Keratinocyte (primary cell): ENCODE results near the gene MRGPRX3. TPM values are rescaled to one million over a fixed set of nuclear protein-coding genes. Genes with fewer than 3 reads are reported as not detected.

Experiments used
- DNase-seq: peaks from one replicate; pipeline ENCODE4 v3.0.0-alpha.2; 2011; ENCODE audit warnings: low read depth, missing footprints, low spot score
- FAIRE-seq: peaks from 2 replicates; lab custom pipeline; 2011; peaks lifted over from hg19 to GRCh38; lab: Jason Lieb, UNC
- H2AFZ ChIP-seq: 2 replicates; pipeline ENCODE4 v1.6.0; 2012; ENCODE audit warnings: low read length, control low read depth, inconsistent platforms; ENCODE audit not compliant: control insufficient read depth
- H3K27ac ChIP-seq: 2 replicates; pipeline ENCODE4 v1.5.1; 2011; ENCODE audit warnings: low read length; ENCODE audit not compliant: control insufficient read depth, insufficient read depth
- H3K27me3 ChIP-seq: 3 replicates; pipeline ENCODE4 v1.6.0; 2011; ENCODE audit warnings: low read length; ENCODE audit not compliant: control insufficient read depth, insufficient read depth; ENCODE audit errors: extremely low read depth
- H3K36me3 ChIP-seq, 2 experiments: 2 replicates in 1 of 2; 3 replicates in 1 of 2; pipeline ENCODE4 v1.5.1; 2011; ENCODE audit warnings: low read length in 2 of 2, mild to moderate bottlenecking in 1 of 2; ENCODE audit not compliant: control insufficient read depth in 2 of 2, insufficient read depth in 2 of 2; ENCODE audit errors: extremely low read depth in 1 of 2
- H3K4me1 ChIP-seq: 3 replicates; pipeline ENCODE4 v1.5.1; 2011; ENCODE audit warnings: low read length; ENCODE audit not compliant: control insufficient read depth, insufficient read depth; ENCODE audit errors: extremely low read depth
- H3K4me2 ChIP-seq: 3 replicates; pipeline ENCODE4 v1.6.0; 2011; ENCODE audit warnings: low read depth, low read length; ENCODE audit not compliant: control insufficient read depth, insufficient read depth; ENCODE audit errors: extremely low read depth
- H3K4me3 ChIP-seq, 3 experiments: fragments of 200-600 bp in 1 of 3; sonication (generic) in 1 of 3; 2 replicates in 2 of 3; 3 replicates in 1 of 3; pipeline ENCODE4 v1.5.1; 2011 to 2016; ENCODE audit warnings: low read length in 3 of 3, mild to moderate bottlenecking in 3 of 3, control low read depth in 2 of 3, inconsistent platforms in 1 of 3, low read depth in 1 of 3, mixed read lengths in 1 of 3, mixed run types in 1 of 3, moderate library complexity in 1 of 3; ENCODE audit not compliant: control insufficient read depth in 2 of 3, insufficient read depth in 2 of 3; ENCODE audit errors: extremely low read depth in 1 of 3
- H3K79me2 ChIP-seq: 2 replicates; pipeline ENCODE4 v1.6.0; 2012; ENCODE audit warnings: low read length; ENCODE audit not compliant: control insufficient read depth, insufficient read depth
- H3K9ac ChIP-seq: 3 replicates; pipeline ENCODE4 v1.6.0; 2011; ENCODE audit warnings: low read length; ENCODE audit not compliant: control insufficient read depth, insufficient read depth; ENCODE audit errors: extremely low read depth
- H3K9me1 ChIP-seq: 3 replicates; pipeline ENCODE4 v1.6.0; 2011; ENCODE audit warnings: low read length; ENCODE audit not compliant: control insufficient read depth, insufficient read depth; ENCODE audit errors: extremely low read depth
- H3K9me3 ChIP-seq: 2 replicates; pipeline ENCODE4 v1.5.1; 2012; ENCODE audit warnings: low read depth, low read length; ENCODE audit not compliant: control insufficient read depth
- H4K20me1 ChIP-seq: 3 replicates; pipeline ENCODE4 v1.6.0; 2011; ENCODE audit warnings: low read length; ENCODE audit not compliant: control insufficient read depth, insufficient read depth; ENCODE audit errors: extremely low read depth
- CTCF ChIP-seq, 3 experiments: IDR thresholded peaks in 1 of 3; conservative IDR thresholded peaks in 1 of 3; optimal IDR thresholded peaks in 1 of 3; 2 replicates in 2 of 3; 3 replicates in 1 of 3; pipeline versions ENCODE3 to v1.5.1; 2011; ENCODE audit warnings: low read length in 3 of 3, mild to moderate bottlenecking in 3 of 3, moderate library complexity in 2 of 3, control low read depth in 1 of 3, inconsistent platforms in 1 of 3; ENCODE audit not compliant: insufficient read depth in 2 of 3; ENCODE audit errors: extremely low read depth in 1 of 3
- EZH2 ChIP-seq: IDR thresholded peaks from one replicate; pipeline ENCODE4 v1.6.1; 2012; ENCODE audit warnings: inconsistent platforms, mild to moderate bottlenecking, low read length, moderate library complexity
- dilution Hi-C: fragments of 300-500 bp; cut with MboI; formaldehyde crosslinking; loops from one replicate; pipeline ENCODE4 v1.7.0; 2020; ENCODE audit warnings: low sequenced_read_pairs; ENCODE audit not compliant: extremely low pct_ligation_motif_present
- polyA plus RNA-seq, 5 experiments: library from polyadenylated mRNA; depleted of rRNA in 3 of 5; stranded (reverse) in 3 of 5; stranded (forward) in 1 of 5; unstranded in 1 of 5; fragments of >200 nt; gene quantifications; 1 replicate in 1 of 5; 2 replicates in 3 of 5; 3 replicates in 1 of 5; pipeline versions ENCODE4 v1.2.1 to v1.2.3, GENCODE V29; 2011 to 2012; ENCODE audit warnings: missing spikeins in 2 of 5, low read depth in 1 of 5, low replicate concordance in 1 of 5

The MRGPRX3 gene
- polyA plus RNA-seq, 1 donor (not counting 4 experiments of a cell fraction or from before 2014, with no cell fraction given): 2.9 TPM

GRCh38 chr11:18093959-18094358 is 38.4 kb upstream of the MRGPRX3 start:
- Histone ChIP-seq H3K27me3 (no peaks in the 10 kb centered on the region), H3K4me2 (no peak overlapping the region), H2AFZ (no peak overlapping the region), H3K4me3 (no peak overlapping the region), H4K20me1 (no peaks in the 10 kb centered on the region), H3K9me1 (no peaks in the 10 kb centered on the region), H3K9me3 (no peaks in the 10 kb centered on the region), H3K79me2 (no peaks in the 10 kb centered on the region), H3K27ac (no peak overlapping the region), H3K36me3 (peaks cover 8 to 14% of the 10 kb centered on the region in 2 experiments), H3K4me1 (peaks cover 2% of the 10 kb centered on the region), H3K9ac (no peak overlapping the region)
- FAIRE-seq: no peak
- TF ChIP-seq EZH2: no peak
- TF ChIP-seq CTCF (optimal IDR thresholded peaks at IDR 0.05 in 1 of 3, IDR thresholded peaks at IDR 0.05 in 1 of 3, conservative IDR thresholded peaks at IDR 0.05 in 1 of 3; ENCODE audit: extremely low read depth in 1 of 3, insufficient read depth in 2 of 3, low read length in 3 of 3): no peak
- dilution Hi-C loops: no loop called here
- no peak for DNase-seq

- H3K9me1 ChIP-seq: peaks cover 2% of the 10 kb centered on the region
- no peak overlapping the region for H2AFZ ChIP-seq
- DNase-seq: no peak
- FAIRE-seq: no peak
- H3K4me3 ChIP-seq: no peak overlapping the region
- dilution Hi-C loops: no loop called here
- TF ChIP-seq EZH2 (no peak), CTCF (optimal IDR thresholded peaks at IDR 0.05 in 1 of 3, IDR thresholded peaks at IDR 0.05 in 1 of 3, conservative IDR thresholded peaks at IDR 0.05 in 1 of 3; ENCODE audit: extremely low read depth in 1 of 3, insufficient read depth in 2 of 3, low read length in 3 of 3) (no peak)
- H3K9me3 ChIP-seq: no peaks in the 10 kb centered on the region
- H3K27me3 ChIP-seq: no peaks in the 10 kb centered on the region
- no peak overlapping the region for H3K4me2 ChIP-seq
- H3K79me2 ChIP-seq: peaks cover 32% of the 10 kb centered on the region
- peaks cover 9% of the 10 kb centered on the region for H3K4me1 ChIP-seq
- peaks cover 12 to 14% of the 10 kb centered on the region in 2 experiments for H3K36me3 ChIP-seq
- no peaks in the 10 kb centered on the region for H4K20me1 ChIP-seq
- H3K9ac ChIP-seq: no peak overlapping the region
- H3K27ac ChIP-seq: no peak overlapping the region
Measured at GRCh38 chr11:18100926-18101656, 31.3 kb upstream of the MRGPRX3 start.
